Measurements from ENCODE around the gene OLA1. TPM values are rescaled to one million over a fixed set of nuclear protein-coding genes. Genes with fewer than 3 reads are reported as not detected.

Gene OLA1
- polyA plus RNA-seq, 1 of the 3 experiments (the other 2 are of a cell fraction) = 46.9 TPM

GRCh38 chr2:174078275-174078674, 170.1 kb downstream of the OLA1 start:
- Histone ChIP-seq H3K4me2 (no peak overlapping the region), H3K9ac (no peak overlapping the region), H3F3A (replicated peaks; ENCODE audit: insufficient read depth) (peaks cover 3% of the 10 kb centered on the region), H3K4me1 (ENCODE audit: control insufficient read depth in 1 of 2, insufficient read depth in 2 of 2, low read depth in 1 of 2, low read length in 1 of 2) (no peaks in the 10 kb centered on the region; a peak in 2 of 4 replicates), H3K27me3 (ENCODE audit: insufficient read depth) (no peaks in the 10 kb centered on the region), H3K9me3 (no peaks in the 10 kb centered on the region), H3K36me3 (replicated peaks in 1 of 2; ENCODE audit: control insufficient read depth in 1 of 2, insufficient read depth in 2 of 2, low read length in 1 of 2) (peaks cover 13 to 36% of the 10 kb centered on the region in 2 experiments), H2AFZ (ENCODE audit: low read depth) (no peak overlapping the region), H4K20me1 (ENCODE audit: insufficient read depth) (no peaks in the 10 kb centered on the region), H3K79me2 (ENCODE audit: insufficient read depth) (no peaks in the 10 kb centered on the region), H3K9me2 (no peaks in the 10 kb centered on the region), H3K4me3 (ENCODE audit: low read depth in 2 of 2, low read length in 1 of 2) (no peak overlapping the region), H3K27ac (ENCODE audit: low read depth in 2 of 2, low read length in 1 of 2) (no peak overlapping the region)
- ChIA-PET POLR2A (no interaction called here), CTCF (interaction anchor here (0.5 to 1.5 kb wide), 10 partner anchors 11 to 1146 kb away, joined by 3 to 4 read pairs (median 3); no protein-coding TSS in a partner anchor)
- TF ChIP-seq CTCF (IDR thresholded peaks at IDR 0.05) = peak; percentile 69
- 0 out of 2 replicates have a peak, but pooled peaks have one; percentile 10 for TF ChIP-seq SMC3 (IDR thresholded peaks at IDR 0.05; ENCODE audit: low read depth, low read length)
- TF ChIP-seq RAD21 (IDR thresholded peaks at IDR 0.05; ENCODE audit: low read length) = peak; percentile 43; the same call in 1 of the 2 replicates
- TF ChIP-seq YY1 (IDR thresholded peaks at IDR 0.05; ENCODE audit: low read depth) = no peak
- DNase-seq = no peak

- no peaks in the 10 kb centered on the region for H3K27me3 ChIP-seq (ENCODE audit: insufficient read depth)
- H3K9ac ChIP-seq = no peak overlapping the region
- no peak overlapping the region for H2AFZ ChIP-seq (ENCODE audit: low read depth)
- 100% methylated on average over 1 of the region's 1 CpG for WGBS (ENCODE audit: low lambda C conversion rate)
- H3K9me2 ChIP-seq = no peaks in the 10 kb centered on the region
- CTCF ChIA-PET = interaction anchor here (1.0 kb wide), 1 partner anchor 12 kb away, joined by 3 read pairs; no protein-coding TSS in a partner anchor
- no peaks in the 10 kb centered on the region; a peak in 2 of 4 replicates for H3K4me1 ChIP-seq (ENCODE audit: control insufficient read depth in 1 of 2, insufficient read depth in 2 of 2, low read depth in 1 of 2, low read length in 1 of 2)
- H3K36me3 ChIP-seq (replicated peaks in 1 of 2; ENCODE audit: control insufficient read depth in 1 of 2, insufficient read depth in 2 of 2, low read length in 1 of 2) = peaks cover 13 to 36% of the 10 kb centered on the region in 2 experiments
- DNase-seq = no peak
- peaks cover 3% of the 10 kb centered on the region for H3F3A ChIP-seq (replicated peaks; ENCODE audit: insufficient read depth)
- H3K27ac ChIP-seq (ENCODE audit: low read depth in 2 of 2, low read length in 1 of 2) = no peak overlapping the region
- H3K9me3 ChIP-seq = no peaks in the 10 kb centered on the region
- no peak overlapping the region for H3K4me3 ChIP-seq (ENCODE audit: low read depth in 2 of 2, low read length in 1 of 2)
- H3K79me2 ChIP-seq (ENCODE audit: insufficient read depth) = no peaks in the 10 kb centered on the region
- H3K4me2 ChIP-seq = no peak overlapping the region
- POLR2A ChIA-PET = no interaction called here
- H4K20me1 ChIP-seq (ENCODE audit: insufficient read depth) = no peaks in the 10 kb centered on the region
- TF ChIP-seq FOXM1 (IDR thresholded peaks at IDR 0.05; ENCODE audit: low read depth) = no peak
- no peak for TF ChIP-seq MAX (IDR thresholded peaks at IDR 0.05; ENCODE audit: low read depth)
- TF ChIP-seq SMC3 (IDR thresholded peaks at IDR 0.05; ENCODE audit: low read depth, low read length) = no peak
- TF ChIP-seq POLR2AphosphoS5 (IDR thresholded peaks at IDR 0.05; ENCODE audit: low read depth, low read length) = no peak
- TF ChIP-seq YY1 (IDR thresholded peaks at IDR 0.05; ENCODE audit: low read depth) = no peak
- TF ChIP-seq NFIC (IDR thresholded peaks at IDR 0.05; ENCODE audit: borderline replicate concordance) = no peak
- no peak for TF ChIP-seq MXI1 (IDR thresholded peaks at IDR 0.05; ENCODE audit: low read depth, low read length)
- no peak for TF ChIP-seq TEAD4 (IDR thresholded peaks at IDR 0.05; ENCODE audit: borderline replicate concordance, insufficient read depth)
- no peak for TF ChIP-seq REST (IDR thresholded peaks at IDR 0.05; ENCODE audit: low read depth, low read length)
- no peak for TF ChIP-seq USF2 (IDR thresholded peaks at IDR 0.05; ENCODE audit: borderline replicate concordance, low read depth, low read length)
- no peak for TF ChIP-seq GATA2 (CRISPR knock-in tag; IDR thresholded peaks at IDR 0.05)
- no peak for TF ChIP-seq PBX3 (IDR thresholded peaks at IDR 0.05)
- no peak for TF ChIP-seq TAF1 (IDR thresholded peaks at IDR 0.05; ENCODE audit: borderline replicate concordance, low read depth, low read length)
- TF ChIP-seq CTCF (IDR thresholded peaks at IDR 0.05) = no peak
- no peak for TF ChIP-seq GABPA (IDR thresholded peaks at IDR 0.05; ENCODE audit: low read depth)
- no peak for TF ChIP-seq NRF1 (IDR thresholded peaks at IDR 0.05; ENCODE audit: low read depth, low read length)
- TF ChIP-seq RFX5 (IDR thresholded peaks at IDR 0.05; ENCODE audit: low read length) = no peak
These were observed 171.4 kb downstream of the OLA1 start for GRCh38 chr2:174076975-174077374.
